B cell (primary cell): ENCODE measurements around the gene RAB22A. TPM values are rescaled to one million over a fixed set of nuclear protein-coding genes. Genes with fewer than 3 reads are reported as not detected.
A peak's percentile ranks its signal among the peaks of the same experiment; 100 is the strongest.

Experiments
- ATAC-seq: fragments of 200-7000 bp; cut with Tn5 transposase; one replicate; pipeline ENCODE4 v1.10.0; 2021; ENCODE audit warnings: low read depth, mild to moderate bottlenecking, moderate number of reproducible peaks, moderate library complexity
- CTCF ChIA-PET: fragments of 350-600 bp; sonication (Branson Sonifier 250); formaldehyde crosslinking; loops from one replicate; lab custom pipeline; 2021; ENCODE audit warnings: antibody characterized with exemption, inconsistent platforms; lab: Charles Lee
- POLR2A ChIA-PET: fragments of 350-600 bp; sonication (Branson Sonifier 250); formaldehyde crosslinking; loops from one replicate; lab custom pipeline; 2021; ENCODE audit warnings: antibody characterized with exemption; lab: Charles Lee
- DNase-seq: peaks from one replicate; pipeline ENCODE4 v3.0.0; 2013
- H2AFZ ChIP-seq: 2 replicates; pipeline ENCODE4 v1.6.1; 2012; ENCODE audit warnings: mild to moderate bottlenecking, low read depth, low read length; ENCODE audit not compliant: insufficient read depth, poor library complexity, severe bottlenecking
- H3K27ac ChIP-seq, 2 donors: 1 replicate in 1 of 2; 2 replicates in 1 of 2; pipeline ENCODE4 v1.5.1; 2012 to 2013; ENCODE audit warnings: low read length in 2 of 2, mild to moderate bottlenecking in 2 of 2, moderate library complexity in 1 of 2
- H3K27me3 ChIP-seq, 4 experiments: fragments of 200-600 bp in 1 of 4; sonication (generic) in 1 of 4; replicated peaks in 1 of 4; 1 replicate in 2 of 4; 2 replicates in 2 of 4; pipeline versions ENCODE4 v1.6.1 to v1.7.0; 2013 to 2016; ENCODE audit warnings: low read length in 3 of 4, mild to moderate bottlenecking in 2 of 4, mixed read lengths in 1 of 4, moderate library complexity in 1 of 4; ENCODE audit not compliant: insufficient read depth in 4 of 4, control insufficient read depth in 3 of 4; ENCODE audit errors: control extremely low read depth in 1 of 4
- H3K36me3 ChIP-seq, 2 experiments: replicated peaks in 1 of 2; 1 replicate in 1 of 2; 2 replicates in 1 of 2; pipeline versions ENCODE4 v1.6.1 to v1.7.1; 2013; ENCODE audit warnings: low read length in 1 of 2; ENCODE audit not compliant: insufficient read depth in 2 of 2, control insufficient read depth in 1 of 2; ENCODE audit errors: control extremely low read depth in 1 of 2, extremely low read depth in 1 of 2
- H3K4me1 ChIP-seq, 2 donors: fragments of 200-600 bp in 1 of 2; sonication (generic) in 1 of 2; 1 replicate in 1 of 2; 2 replicates in 1 of 2; pipeline versions ENCODE4 v1.5.1 to v1.6.1; 2013 to 2017; ENCODE audit warnings: low read length in 2 of 2; ENCODE audit not compliant: control insufficient read depth in 2 of 2, insufficient read depth in 2 of 2
- H3K4me2 ChIP-seq: replicated peaks from 2 replicates; pipeline ENCODE3; 2012; ENCODE audit warnings: mild to moderate bottlenecking, low read depth, low read length; ENCODE audit not compliant: poor library complexity, severe bottlenecking
- H3K4me3 ChIP-seq, 5 experiments: fragments of 200-600 bp in 1 of 5; sonication (generic) in 1 of 5; 1 replicate in 3 of 5; 2 replicates in 2 of 5; pipeline versions ENCODE4 v1.5.1 to v1.7.0; 2011 to 2016; ENCODE audit warnings: low read length in 4 of 5, mild to moderate bottlenecking in 4 of 5, low read depth in 2 of 5, control low read depth in 1 of 5, moderate library complexity in 1 of 5; ENCODE audit not compliant: insufficient read depth in 1 of 5; ENCODE audit errors: control extremely low read depth in 1 of 5, extremely low read depth in 1 of 5
- H3K79me2 ChIP-seq: fragments of 200-600 bp; sonication (generic); one replicate; pipeline ENCODE4 v1.6.0; 2016; ENCODE audit warnings: low read length; ENCODE audit not compliant: control insufficient read depth, insufficient read depth
- H3K9ac ChIP-seq: fragments of 200-600 bp; sonication (generic); 2 replicates; pipeline ENCODE4 v1.6.1; 2017; ENCODE audit warnings: mild to moderate bottlenecking, low read length, moderate library complexity
- H3K9me3 ChIP-seq, 3 donors: one replicate each; pipeline versions ENCODE4 v1.6.1 to v1.7.1; 2013; ENCODE audit warnings: low read length in 2 of 3; ENCODE audit not compliant: control insufficient read depth in 2 of 3, insufficient read depth in 1 of 3; ENCODE audit errors: control extremely low read depth in 1 of 3
- H4K20me1 ChIP-seq: 2 replicates; pipeline ENCODE4 v1.6.0; 2012; ENCODE audit warnings: mild to moderate bottlenecking, low read length; ENCODE audit not compliant: insufficient read depth, control insufficient read depth, poor library complexity, severe bottlenecking
- H3K27ac Mint-ChIP-seq: one replicate; pipeline ENCODE4 v1.8.0; 2021; ENCODE audit warnings: mixed read lengths
- H3K27me3 Mint-ChIP-seq: one replicate; pipeline ENCODE4 v1.8.0; 2021; ENCODE audit warnings: mixed read lengths
- H3K4me1 Mint-ChIP-seq: one replicate; pipeline ENCODE4 v1.8.0; 2021; ENCODE audit warnings: mixed read lengths
- H3K4me3 Mint-ChIP-seq: one replicate; pipeline ENCODE4 v1.8.0; 2021; ENCODE audit warnings: mixed read lengths
- H3K9me3 Mint-ChIP-seq: one replicate; pipeline ENCODE4 v1.8.0; 2022; ENCODE audit warnings: mixed read lengths; ENCODE audit not compliant: insufficient read depth
- EZH2 ChIP-seq: IDR thresholded peaks from 2 replicates; pipeline ENCODE4 v1.6.1; 2012; ENCODE audit warnings: borderline replicate concordance, low read depth, mild to moderate bottlenecking, moderate library complexity, low read length; ENCODE audit not compliant: insufficient read depth, poor library complexity, severe bottlenecking
- WGBS: methylation state at CpG from one replicate; pipeline ENCODE4 v1.1.5; 2013; ENCODE audit warnings: missing lambda C conversion rate; ENCODE audit not compliant: insufficient coverage; 5-methylcytosine and 5-hydroxymethylcytosine counted together
- intact Hi-C: fragments of 100-400 bp; cut with micrococcal nuclease; formaldehyde crosslinking; loops from one replicate; pipeline ENCODE4 v1.10.0; 2022
- polyA plus RNA-seq: library from polyadenylated mRNA; depleted of rRNA; stranded (reverse); fragments of >200 nt; gene quantifications from 2 replicates; pipeline ENCODE4 v1.2.3, GENCODE V29; 2012
- total RNA-seq, 2 donors: library from RNA; stranded (reverse); fragments of 120-200 nt in 1 of 2; gene quantifications; 1 replicate in 1 of 2; 2 replicates in 1 of 2; pipeline versions ENCODE4 v1.2.3 to v1.2.4, GENCODE V29; 2013 to 2022
- TF ChIP-seq, protein P1 (sequence below): fragments of 200-600 bp; IDR thresholded peaks from one replicate; pipeline ENCODE4 v1.8.0; 2022; ENCODE audit warnings: antibody characterized with exemption, mild to moderate bottlenecking

RAB22A gene
- total and polyA plus RNA-seq, 2 donors (not counting 1 experiment from before 2014, with no cell fraction given), result 7.5 to 21.1 TPM

DNA sequence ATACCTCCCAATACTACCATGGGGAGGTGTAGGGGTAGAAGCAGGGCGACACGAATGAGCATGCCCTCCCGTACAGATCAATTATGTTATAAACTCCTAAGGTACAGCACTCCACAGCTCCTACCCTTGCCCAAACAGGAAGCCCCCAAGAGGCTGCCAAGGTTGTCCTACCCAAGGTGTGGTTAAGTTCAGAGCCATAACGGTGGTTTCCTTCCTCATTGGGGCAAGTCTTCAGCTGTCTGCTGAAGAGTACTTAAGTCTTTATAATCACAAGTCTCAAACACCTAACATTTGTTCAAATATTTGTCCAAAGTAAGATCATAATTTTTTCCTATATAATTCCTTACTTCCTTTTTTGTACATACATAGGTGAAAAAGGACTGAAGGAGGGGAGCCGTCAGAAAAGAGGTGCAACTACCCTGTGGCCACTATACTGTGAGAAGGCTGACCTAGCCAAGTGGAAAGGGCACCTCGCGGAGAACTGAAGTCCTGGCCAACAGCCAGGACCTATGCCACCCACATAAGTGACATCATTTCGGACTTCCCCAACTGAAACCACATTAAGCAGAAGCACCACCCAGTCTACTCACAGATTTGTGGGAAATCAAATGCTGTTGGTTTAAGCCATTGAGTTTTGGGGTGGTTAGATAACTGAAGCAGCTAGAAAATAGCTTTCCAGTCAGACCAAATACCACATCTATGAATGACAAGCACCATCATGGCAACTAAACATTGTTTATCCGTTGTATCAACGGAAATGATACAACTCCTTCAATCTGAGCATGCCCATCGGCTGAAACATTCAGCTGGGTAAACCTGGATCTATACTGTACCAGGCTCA lies 2.9 kb upstream of the RAB22A start:
- Histone ChIP-seq H3K4me1 (peaks cover 47 to 54% of the 10 kb centered on the region in 2 donors), H3K36me3 (no peaks in the 10 kb centered on the region), H3K4me3 (peak overlapping the region; percentile 13 to 49 (median 34)), H3K4me2 (peak overlapping the region; percentile 70), H3K79me2 (peaks cover 42% of the 10 kb centered on the region), H3K9ac (peak overlapping the region; percentile 62), H3K27ac (peak overlapping the region; percentile 97), H4K20me1 (peaks cover 1% of the 10 kb centered on the region), H3K9me3 (peaks cover 0 to 4% (median 0%) of the 10 kb centered on the region in 3 donors), H2AFZ (no peak overlapping the region), H3K27me3 (no peaks in the 10 kb centered on the region)
- DNase-seq (peak; percentile 97), ATAC-seq (peak; percentile 64)
- H3K4me1 Mint-ChIP-seq, result peaks cover 56% of the 10 kb centered on the region
- intact Hi-C loops, result loop anchor here (1.0 to 10.0 kb wide), 10 partner anchors 83 to 908 kb away; partner anchors contain the start of genes PMEPA1, PRELID3B and VAPB
- peak overlapping the region; percentile 96 for H3K27ac Mint-ChIP-seq
- H3K27me3 Mint-ChIP-seq, result no peaks in the 10 kb centered on the region
- ChIA-PET CTCF (interaction anchor here (1.0 to 2.6 kb wide), 5 partner anchors 23 to 344 kb away, joined by 3 to 10 read pairs (median 5); partner anchors contain the start of genes STX16 and VAPB), POLR2A (interaction anchor here (1.1 to 1.7 kb wide), 3 partner anchors 82 to 909 kb away, joined by 4 to 10 read pairs (median 5); partner anchors contain the start of gene VAPB)
- TF ChIP-seq, protein P1, sequence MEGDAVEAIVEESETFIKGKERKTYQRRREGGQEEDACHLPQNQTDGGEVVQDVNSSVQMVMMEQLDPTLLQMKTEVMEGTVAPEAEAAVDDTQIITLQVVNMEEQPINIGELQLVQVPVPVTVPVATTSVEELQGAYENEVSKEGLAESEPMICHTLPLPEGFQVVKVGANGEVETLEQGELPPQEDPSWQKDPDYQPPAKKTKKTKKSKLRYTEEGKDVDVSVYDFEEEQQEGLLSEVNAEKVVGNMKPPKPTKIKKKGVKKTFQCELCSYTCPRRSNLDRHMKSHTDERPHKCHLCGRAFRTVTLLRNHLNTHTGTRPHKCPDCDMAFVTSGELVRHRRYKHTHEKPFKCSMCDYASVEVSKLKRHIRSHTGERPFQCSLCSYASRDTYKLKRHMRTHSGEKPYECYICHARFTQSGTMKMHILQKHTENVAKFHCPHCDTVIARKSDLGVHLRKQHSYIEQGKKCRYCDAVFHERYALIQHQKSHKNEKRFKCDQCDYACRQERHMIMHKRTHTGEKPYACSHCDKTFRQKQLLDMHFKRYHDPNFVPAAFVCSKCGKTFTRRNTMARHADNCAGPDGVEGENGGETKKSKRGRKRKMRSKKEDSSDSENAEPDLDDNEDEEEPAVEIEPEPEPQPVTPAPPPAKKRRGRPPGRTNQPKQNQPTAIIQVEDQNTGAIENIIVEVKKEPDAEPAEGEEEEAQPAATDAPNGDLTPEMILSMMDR, result no peak
- TF ChIP-seq EZH2, result no peak
- 0% methylated on average over 6 of the region's 11 CpGs for WGBS
- H3K9me3 Mint-ChIP-seq, result no peaks in the 10 kb centered on the region
- H3K4me3 Mint-ChIP-seq, result peak overlapping the region; percentile 77
